Kidney tubule cell (primary cell): ENCODE results near the gene EMC8.
A peak's percentile ranks its signal among the peaks of the same experiment; 100 is the strongest.
"Not testable (repeated sequence)": the region's sequence is repeated elsewhere in the genome, so short reads cannot be mapped to it uniquely, and the experiment has no call there.

Experiments
- DNase-seq: peaks from one replicate; pipeline ENCODE4 v3.0.0-alpha.2; 2018; ENCODE audit warnings: low spot score

EMC8 gene

DNA sequence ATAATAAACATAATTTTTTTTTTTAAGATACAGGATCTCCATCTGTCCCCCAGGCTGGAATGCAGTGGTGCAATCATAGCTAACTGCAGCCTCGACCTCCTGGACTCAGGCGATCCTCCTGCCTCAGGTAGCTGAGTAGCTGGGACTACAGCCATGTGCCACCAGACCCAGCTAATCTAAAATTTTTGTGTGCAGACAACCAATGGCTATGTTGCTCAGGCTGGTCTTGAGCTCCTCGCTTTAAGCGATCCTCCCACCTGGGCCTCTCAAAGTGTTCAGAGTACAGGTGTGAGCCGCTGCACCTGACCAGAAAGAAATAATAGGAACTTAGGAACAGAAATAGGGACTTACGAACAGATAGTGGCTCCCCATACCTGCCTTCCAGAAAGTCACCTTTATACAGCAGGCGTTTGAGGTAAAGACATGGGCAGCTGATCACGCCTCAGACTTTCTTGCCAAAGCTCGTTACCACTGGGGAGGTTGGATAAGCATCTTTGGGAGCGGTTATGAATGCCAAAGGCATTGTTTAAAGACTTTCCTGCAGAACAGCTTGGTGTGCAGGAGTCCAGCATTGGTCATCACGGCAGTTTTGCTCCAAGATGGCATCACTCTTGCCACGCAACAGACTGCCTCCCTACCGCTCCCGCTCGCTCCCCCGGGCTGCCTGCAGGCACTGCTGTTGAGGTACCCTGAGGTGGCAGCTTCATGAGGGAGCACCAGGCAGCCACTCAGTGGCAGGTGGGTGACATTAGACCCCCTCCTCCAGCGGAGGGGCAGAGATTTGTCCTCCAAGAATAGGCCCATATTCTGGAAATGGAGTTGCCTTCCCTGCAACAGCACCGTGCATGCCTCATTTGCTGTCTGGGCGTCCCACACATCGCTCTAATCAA lies 13.7 kb upstream of the EMC8 start:
- DNase-seq, result no peak

DNA sequence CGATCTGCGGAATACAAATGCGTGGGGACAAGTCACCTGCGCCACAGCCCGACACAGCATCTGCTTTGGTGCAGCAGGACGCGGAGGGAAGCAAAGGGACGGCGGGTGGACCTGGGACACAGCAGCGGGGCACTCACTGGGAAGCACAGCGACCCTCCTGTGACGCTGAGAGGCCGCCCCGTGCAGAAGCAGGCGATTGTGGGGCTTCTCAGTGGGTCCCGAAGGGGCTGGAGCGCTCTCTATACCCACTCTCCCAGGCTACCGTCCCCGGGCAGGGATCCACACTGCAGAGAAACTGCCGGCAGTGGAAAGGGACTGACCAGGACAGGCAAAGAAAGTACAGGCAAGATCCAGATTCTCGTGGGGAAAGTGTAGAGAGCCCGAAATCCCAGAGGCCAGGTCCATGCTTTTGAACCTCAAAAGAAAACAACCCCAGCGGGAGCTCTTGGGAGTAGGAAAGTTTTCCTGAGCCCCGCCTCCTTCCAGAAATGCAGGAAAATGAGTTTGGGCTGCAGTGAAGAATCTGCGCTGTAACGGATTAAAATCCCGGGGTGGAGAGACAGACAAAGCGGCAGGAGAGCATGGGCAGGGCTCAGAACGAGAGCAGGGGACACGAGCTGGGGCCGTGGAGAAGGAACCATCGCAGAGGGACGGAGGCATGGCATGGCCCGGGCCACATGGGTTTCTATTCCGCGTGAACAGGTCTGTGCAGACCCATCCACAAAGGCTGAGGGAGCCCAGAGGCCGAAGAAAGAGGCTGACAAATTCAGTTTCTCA lies 12.9 kb upstream of the EMC8 start:
- DNase-seq, result no peak

DNA sequence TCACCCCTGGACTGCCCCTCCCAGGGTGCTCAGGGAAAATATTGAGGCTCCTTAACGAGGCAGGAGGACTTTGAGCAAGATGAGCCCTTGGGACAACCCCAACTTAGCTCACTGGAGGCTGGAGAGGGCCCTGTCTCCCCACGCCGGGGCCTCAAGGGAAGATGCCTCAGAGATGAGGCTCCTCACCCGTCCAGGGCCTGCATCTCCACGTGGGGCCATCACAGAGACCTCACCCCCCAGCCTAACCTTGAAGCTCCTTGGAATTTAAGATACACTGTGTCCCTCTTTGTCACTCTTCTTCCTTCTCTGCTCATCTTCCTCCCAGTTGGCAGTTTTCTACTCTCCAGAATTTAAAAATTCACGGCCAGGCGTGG lies 11.4 kb upstream of the EMC8 start:
- no peak for DNase-seq

DNA sequence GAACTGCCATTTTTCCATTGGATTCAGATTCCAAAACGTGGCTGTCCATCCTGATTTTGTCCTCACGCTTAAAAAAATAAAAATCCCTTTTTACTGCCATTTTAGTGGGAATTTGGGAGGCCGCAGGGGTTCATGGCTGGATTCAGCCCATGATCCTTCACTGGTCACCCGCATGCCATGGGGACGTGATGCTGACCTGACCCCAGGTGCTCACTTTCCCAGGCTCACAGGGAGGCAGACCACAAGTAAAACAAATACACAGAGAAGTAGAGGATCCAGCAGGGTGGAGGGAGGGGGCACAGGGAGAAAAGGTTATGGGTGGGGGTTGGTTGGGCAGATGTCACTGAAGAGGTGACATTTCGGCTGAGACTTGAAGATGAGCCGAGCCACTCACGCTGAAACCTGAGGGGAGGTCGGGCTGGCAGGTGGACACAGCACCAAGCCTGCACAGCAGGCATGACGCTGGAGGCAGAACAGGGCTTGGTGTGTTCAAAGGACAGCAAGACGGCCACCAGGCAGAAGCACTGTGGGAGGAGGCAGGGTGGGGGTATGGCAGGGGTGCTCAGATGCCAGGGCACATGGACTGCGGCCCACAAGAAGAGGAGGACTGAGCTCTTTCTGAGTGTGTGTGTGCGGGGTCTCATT lies 10.9 kb upstream of the EMC8 start:
- no peak for DNase-seq

DNA sequence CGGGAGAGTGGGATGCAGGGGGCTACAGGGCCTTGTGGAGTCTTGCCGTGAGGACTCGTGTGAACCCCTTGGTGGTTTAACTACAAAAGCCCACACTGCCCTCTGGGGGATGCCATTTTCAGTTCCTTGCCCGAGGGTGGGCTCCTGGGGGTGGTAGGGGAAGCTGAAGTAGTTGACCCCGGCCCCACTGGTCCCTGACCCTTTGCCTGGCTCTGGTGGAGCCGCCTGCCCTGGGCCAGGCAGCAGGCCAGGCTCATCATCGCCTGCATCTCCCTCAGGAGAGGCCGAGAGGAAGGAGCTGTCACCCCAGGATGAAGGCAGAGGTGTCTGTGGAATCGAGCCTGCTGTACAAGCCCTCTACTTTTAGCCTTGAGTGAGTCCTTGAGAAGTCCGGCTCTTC lies 10.3 kb upstream of the EMC8 start:
- DNase-seq, result no peak

DNA sequence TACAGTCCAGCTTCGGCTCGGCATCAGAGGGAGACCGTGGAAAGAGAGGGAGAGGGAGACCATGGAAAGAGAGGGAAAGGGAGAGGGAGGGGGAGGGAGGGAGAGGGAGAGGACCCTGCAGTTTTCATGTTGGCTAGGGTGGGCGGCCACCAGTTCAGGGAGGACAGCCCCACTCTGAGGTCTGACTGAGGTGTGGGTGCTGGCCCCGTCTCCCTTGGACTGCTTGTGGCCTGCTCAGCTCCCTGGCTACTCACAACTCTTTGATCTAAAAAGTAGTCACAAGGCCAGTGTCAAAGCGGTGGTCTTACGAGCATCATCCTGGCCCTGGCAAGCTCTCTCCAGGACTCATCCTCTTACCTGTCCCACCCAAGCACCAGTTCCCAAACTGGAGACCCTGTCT lies 9.6 kb upstream of the EMC8 start:
- DNase-seq, result no peak

DNA sequence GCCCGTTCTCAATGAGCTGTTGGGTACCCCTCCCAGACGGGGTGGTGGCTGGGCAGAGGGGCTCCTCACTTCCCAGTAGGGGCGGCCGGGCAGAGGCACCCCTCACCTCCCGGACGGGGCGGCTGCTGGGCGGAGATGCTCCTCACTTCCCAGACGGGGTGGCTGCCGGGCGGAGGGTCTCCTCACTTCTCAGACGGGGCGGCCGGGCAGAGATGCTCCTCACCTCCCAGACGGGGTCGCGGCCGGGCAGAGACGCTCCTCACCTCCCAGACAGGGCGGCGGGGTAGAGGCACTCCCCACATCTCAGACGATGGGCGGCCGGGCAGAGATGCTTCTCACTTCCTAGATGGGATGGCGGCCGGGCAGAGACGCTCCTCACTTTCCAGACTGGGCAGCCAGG lies 8.8 kb upstream of the EMC8 start:
- DNase-seq, result not testable (repeated sequence)

DNA sequence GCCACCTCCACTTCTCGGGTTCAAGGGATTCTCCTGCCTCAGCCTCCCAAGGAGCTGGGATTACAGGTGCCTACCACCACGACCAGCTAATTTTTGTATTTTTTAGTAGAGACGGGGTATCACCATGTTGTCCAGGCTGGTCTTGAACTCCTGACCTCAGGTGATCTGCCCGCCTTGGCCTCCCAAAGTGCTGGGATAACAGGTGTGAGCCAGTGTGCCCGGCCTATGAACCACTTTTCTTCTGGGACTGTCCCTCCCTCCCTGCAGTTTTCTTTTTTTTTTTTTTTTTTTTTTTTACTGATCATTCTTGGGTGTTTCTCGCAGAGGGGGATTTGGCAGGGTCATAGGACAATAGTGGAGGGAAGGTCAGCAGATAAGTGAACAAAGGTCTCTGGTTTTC lies 8.0 kb upstream of the EMC8 start:
- not testable (repeated sequence) for DNase-seq

DNA sequence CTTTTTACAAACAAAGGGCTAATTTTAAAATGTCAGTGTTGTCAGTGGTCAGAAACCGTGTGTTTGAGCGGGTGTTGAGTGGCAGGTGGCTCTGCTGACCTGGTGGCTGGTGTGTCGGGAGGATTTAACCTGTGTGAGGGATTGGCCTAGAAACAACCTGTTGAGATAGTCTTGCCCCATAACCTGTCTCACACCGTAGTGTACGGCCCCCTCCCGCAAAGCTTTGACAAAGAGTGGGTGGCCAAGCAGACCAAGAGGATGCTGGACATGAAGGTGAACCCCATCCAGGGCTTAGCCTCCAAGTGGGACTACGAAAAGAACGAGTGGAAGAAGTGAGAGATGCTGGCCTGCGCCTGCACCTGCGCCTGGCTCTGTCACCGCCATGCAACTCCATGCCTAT lies 7.2 kb upstream of the EMC8 start:
- DNase-seq, result no peak

DNA sequence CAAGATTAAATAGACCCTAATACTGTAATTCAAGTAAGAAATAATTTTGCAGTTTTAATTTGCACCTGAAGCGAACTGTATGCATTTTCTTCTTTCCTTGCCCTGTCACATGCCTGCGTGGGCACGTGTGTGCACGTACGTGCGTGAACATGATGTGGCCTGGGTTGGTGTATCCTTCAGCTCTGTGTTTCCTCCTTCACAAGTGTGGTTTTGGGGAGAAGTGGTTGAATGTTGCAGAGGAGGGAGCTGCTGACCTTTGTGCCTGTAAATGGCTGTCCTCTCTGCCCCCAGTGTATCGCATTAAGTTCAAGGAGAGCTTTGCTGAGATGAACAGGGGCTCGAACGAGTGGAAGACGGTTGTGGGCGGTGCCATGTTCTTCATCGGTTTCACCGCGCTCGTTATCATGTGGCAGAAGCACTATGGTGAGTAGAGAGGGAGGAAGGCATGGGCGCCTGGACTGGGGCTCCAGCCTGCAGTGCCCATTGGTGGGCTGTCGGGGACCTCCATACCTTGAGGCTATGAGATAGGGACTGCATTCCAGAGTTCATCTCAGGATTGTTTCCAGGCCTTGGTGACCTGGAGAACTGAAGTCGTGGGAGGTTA lies 6.2 kb upstream of the EMC8 start:
- no peak for DNase-seq

DNA sequence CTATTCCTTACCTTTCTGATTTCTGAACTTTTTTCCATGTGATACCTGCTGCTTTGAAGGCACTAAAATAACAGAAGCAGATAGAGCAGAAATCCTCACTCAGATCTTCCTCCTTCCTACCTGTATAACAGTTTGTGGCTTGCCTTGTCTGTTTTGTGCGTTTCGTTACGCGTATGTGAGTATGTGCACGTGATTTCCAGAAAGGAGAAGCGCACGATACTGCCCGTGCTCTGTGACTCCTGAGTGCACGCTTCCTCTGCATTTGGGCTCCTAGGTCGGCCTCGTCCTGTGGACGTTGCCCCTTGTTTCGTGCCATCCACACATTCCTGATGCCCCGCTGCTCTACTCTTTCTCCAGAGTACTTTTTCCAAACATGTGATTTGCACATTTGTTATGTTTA lies 4.2 kb upstream of the EMC8 start:
- DNase-seq, result no peak

DNA sequence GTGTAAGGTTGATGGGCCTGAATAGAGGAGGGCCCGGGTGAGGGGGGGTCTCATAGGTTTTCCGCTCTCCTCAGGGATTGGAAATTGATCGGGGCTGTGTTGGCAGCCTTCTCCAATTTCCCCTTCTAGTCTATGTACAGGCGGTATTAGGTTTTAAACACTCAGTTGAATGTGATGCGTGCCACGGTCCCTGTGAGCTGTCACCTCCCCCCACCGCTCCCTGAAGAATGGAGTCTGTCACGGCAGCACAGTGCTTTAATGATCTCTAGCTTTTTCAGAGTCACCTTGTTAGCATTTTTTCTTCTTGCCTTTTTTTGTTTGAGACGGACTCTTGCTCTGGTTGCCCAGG lies 951 bp upstream of the EMC8 start:
- DNase-seq, result peak; percentile 46

DNA sequence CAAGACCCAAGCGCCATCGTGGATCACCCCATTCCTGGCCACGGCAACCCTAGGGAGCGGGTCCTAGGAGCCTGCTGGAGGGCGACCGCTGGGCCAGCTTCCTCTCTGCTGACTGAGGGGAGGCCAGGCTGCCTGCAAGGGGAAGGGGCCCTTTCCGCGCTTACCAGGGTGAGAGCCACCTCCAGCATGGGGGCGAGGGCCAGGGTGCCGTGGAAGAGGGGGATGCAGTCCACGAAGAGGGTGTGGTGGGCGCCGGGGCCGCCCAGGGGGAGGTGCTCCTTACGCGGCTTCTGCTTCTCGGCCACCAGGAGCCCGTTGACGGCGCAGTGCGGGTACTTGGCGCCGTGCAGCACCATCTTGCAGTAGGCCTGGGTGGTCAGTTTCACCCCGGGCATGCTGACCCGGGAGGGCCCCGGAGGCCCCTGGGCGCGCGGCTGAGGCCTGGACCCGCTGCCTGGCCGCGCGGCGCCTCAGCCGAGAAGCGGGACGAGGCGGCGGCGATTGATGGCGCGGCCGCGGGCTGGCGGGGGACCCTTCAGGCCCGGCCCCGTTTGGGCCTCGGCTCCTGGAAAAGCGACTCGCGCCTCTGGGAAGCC lies 345 bp downstream of the EMC8 start:
- peak; percentile 31 for DNase-seq

DNA sequence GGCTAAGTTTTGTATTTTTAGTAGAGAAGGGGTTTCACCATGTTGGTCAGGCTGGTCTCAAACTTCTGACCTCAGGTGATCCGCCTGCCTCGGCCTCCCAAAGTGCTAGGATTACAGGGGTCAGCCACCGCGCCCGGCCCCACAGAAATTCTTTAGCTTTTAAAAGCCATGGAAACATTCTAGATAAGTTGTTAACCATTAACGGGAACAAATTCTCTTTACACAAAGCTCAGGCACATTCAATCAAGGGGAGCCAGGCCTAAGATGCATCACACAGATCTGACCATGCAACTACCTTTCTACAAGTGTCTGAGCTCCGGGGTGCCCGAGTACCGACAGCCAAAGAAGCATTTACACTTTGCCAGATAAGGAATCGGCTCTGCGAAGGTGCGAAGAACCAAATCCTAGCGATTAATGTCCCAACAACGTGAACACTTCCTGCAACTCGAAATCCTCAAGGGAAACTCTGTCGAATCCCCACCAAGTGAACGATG lies 1.0 kb downstream of the EMC8 start:
- DNase-seq, result peak; percentile 10

DNA sequence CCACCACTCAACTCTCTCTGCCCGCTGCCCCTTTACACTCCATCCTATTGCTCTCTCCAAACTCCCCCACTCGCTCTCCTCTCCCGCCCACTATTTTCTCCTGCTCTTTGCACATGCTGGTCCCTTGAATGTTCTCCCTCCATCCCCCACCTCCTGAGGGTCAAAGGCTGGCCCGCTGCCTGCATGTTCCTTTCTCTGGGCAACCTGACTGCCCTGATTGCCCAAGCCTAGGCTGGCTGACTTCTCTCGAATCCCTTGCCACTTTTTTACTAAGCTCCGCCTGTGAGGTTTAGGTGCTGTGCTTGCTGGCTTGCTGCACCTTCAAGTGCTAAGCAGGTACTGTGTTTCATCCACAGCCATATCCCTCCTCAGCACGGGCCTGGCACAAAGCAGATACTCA lies 2.7 kb downstream of the EMC8 start:
- DNase-seq, result no peak

DNA sequence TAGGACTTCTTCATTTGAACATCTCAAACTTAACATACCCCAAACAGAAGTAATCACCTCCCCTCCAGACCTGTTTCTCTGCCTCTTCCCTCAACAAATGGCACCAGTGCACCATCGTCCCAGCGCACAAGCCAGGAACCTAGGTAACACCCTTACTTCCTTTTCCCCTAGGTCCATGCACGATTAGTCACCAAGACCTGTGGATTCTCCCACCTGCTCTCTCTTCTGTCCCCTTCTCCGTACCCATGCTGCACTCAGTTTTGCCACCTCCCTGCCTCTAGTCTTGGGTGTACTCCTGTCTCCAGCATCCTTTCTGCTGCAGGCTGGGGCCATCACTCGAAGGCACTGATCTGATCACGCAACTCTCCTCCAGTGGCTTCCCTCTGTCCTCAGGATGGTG lies 3.2 kb downstream of the EMC8 start:
- DNase-seq, result no peak

DNA sequence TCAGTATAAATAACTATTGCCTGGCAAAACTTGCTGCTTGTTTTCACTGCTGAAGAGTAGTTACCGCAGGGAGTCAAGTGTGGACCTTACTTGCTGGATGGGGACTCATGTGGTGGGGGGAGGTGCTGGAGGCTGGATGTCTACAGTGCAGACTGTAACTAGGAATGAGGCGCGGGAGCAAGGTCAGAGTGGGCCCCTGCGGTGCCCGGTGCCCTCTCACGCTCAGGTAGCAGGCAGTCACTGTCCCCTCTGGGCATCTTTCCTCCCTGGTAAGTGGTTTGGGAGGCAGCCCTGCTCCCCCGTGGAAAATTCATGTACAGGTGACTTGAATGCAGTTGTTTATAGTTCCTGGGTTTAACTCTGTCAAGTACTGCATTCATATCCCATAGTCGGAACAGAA lies 4.6 kb downstream of the EMC8 start:
- no peak for DNase-seq

DNA sequence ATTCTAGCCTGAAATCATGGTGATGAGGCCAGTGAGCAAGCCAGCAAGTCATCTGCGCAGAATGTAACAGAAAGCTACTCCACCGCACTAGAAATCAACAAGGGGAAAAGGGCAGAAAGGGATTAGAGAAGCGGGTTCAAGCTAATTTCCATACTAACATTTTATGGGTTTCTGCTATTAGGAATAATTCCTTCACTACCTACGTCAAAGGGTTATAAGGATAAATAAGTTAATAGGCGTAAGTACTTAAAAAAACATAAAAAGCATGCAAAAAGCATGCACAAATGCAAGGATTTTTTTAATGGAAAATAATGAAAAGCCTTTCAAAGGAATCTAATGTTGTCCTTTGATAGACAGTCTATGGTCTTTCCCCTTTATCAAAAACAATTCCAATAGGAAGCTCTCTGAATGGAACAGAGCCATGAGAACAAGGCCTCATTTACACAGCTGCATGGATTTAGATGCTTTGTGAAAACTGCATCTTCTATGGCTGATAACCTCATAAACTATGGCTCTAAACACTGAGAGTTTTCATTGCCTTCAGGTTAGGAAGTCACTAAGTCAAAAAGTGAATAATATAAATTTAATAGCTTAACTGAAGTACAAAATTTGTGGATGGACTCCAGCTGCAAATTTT lies 5.6 kb downstream of the EMC8 start:
- no peak for DNase-seq

DNA sequence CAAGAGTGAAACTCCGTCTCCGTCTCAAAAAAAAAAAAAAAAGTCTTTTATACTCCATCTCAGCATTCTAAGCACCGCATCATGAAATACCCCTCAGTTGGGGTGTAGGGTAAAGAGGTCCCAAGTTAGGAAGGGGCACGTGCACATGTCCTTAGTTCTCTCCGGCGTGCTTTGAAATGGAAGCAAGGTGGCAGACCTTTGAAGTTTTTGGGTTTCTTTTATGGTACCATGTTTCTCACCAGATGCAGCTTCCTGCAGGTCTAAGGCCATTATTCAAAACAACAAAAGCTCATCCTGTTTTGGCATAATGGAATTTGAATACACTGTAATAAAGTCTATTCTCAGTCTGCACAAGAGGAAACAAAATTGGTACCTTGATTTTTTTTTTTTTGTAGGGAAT lies 9.6 kb downstream of the EMC8 start:
- DNase-seq, result no peak

DNA sequence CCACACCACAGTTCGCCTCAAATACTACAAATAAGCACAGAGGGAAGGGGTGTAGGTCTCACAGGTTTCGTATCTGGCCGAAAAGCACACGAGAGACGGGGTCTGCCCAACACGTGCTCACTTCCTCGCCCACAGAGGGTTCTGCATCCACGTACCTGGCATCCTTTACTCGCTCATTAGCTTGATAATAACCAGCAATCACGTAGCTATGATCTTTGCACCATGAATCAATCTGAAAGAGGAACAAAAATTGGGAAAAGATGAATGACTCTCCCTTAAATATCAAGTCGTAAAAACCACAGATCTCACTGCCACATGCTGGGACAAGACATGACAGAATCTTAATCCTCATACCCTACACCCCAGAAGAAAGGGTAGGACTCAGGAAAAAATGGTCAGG lies 10.5 kb downstream of the EMC8 start:
- DNase-seq, result no peak

DNA sequence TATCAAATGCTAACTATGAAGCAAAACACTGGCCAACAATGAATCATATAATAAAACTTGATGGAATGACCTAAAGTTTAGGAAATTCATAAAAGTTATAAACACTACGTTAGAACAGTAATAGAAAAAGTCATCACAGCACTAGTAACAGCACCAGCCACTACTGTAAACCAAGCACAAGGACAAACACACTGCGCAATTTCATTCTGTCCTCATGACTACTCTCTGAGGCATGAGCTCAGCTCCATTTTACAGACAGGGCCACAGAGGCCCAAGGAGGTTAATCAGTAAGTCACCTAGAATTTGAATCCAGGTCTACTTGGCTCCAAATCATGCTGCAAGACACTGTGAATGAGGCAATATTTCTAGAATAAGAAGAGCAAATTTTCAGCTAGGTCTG lies 13.4 kb downstream of the EMC8 start:
- DNase-seq, result no peak

DNA sequence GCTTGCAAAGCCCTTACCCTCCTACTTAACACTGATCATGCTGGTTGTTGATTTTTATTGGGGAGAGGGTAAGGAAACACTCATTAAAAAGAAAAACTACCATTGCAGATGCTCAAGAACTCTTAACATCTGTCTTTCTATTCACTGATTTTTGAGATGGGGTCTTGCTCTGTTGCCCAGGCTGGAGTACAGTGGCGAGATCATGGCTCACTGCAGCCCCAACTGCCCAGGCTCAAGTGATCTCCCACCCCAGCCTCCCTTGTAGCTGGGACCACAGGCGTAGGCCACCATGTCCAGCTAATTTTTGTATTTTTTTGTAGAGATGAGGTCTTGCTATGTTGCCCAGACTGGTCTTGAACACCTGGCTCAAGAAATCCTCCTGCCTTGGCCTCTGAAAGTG lies 14.5 kb downstream of the EMC8 start:
- DNase-seq, result no peak
